Gastrocnemius medialis (tissue), 4 donors: ENCODE measurements around the gene SH3BP1.

Source experiments
- POLR2A ChIP-seq, 2 donors: fragments of 450-650 bp; IDR thresholded peaks; one replicate each; pipeline ENCODE4 v1.6.1; 2017; ENCODE audit warnings: antibody characterized with exemption in 2 of 2, mild to moderate bottlenecking in 2 of 2, moderate library complexity in 2 of 2
- TF ChIP-seq, protein P1 (sequence below), 5 experiments: fragments of 450-650 bp in 3 of 5; fragments of 200-600 bp in 2 of 5; sonication (generic) in 2 of 5; IDR thresholded peaks in 4 of 5; conservative IDR thresholded peaks in 1 of 5; 1 replicate in 4 of 5; 2 replicates in 1 of 5; pipeline ENCODE4 v1.5.1; 2016 to 2019; ENCODE audit warnings: antibody characterized with exemption in 5 of 5, mild to moderate bottlenecking in 3 of 5, moderate library complexity in 3 of 5

DNA sequence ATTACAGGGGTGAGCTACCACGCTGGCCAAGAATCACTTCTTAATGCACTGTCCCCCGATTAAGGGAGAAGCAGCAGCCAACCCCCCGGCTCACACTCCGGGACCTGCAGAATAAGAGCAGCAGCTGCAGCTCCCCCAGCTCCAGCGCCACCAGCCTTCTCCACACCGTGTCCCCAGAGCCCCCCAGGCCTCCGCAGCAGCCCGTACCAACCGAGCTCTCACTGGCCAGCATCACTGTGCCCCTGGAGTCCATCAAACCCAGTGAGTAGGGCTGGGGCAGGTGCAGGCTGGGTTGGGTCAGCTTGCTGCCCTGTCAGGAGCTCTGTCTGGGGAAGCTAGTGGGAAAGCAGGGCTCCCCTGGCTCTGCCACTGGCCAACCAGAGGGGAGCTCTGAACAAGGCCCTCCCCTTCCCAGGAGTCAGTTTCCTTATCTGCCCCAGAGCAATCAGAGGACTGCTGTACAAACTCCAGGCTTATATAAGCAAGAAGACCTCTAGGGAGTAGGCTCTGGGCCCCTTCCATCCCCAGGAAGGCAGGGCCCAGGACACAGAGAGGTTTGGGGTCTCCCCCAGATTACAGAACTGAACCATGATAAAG is 8.5 kb upstream of the SH3BP1 start:
- TF ChIP-seq, protein P1, sequence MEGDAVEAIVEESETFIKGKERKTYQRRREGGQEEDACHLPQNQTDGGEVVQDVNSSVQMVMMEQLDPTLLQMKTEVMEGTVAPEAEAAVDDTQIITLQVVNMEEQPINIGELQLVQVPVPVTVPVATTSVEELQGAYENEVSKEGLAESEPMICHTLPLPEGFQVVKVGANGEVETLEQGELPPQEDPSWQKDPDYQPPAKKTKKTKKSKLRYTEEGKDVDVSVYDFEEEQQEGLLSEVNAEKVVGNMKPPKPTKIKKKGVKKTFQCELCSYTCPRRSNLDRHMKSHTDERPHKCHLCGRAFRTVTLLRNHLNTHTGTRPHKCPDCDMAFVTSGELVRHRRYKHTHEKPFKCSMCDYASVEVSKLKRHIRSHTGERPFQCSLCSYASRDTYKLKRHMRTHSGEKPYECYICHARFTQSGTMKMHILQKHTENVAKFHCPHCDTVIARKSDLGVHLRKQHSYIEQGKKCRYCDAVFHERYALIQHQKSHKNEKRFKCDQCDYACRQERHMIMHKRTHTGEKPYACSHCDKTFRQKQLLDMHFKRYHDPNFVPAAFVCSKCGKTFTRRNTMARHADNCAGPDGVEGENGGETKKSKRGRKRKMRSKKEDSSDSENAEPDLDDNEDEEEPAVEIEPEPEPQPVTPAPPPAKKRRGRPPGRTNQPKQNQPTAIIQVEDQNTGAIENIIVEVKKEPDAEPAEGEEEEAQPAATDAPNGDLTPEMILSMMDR (IDR thresholded peaks at IDR 0.05 in 4 of 5, conservative IDR thresholded peaks at IDR 0.05 in 1 of 5) = no peak
- TF ChIP-seq POLR2A (IDR thresholded peaks at IDR 0.05) = no peak
